CD4-positive, alpha-beta T cell treated with Interleukin-17A for 1 hour (primary cell): ENCODE data around the gene MYO1F.
"Not testable (repeated sequence)": the region's sequence is repeated elsewhere in the genome, so short reads cannot be mapped to it uniquely, and the experiment has no call there.

Experiments used
- DNase-seq: peaks from one replicate; pipeline ENCODE4 v3.0.0-alpha.2; 2020

MYO1F gene

DNA sequence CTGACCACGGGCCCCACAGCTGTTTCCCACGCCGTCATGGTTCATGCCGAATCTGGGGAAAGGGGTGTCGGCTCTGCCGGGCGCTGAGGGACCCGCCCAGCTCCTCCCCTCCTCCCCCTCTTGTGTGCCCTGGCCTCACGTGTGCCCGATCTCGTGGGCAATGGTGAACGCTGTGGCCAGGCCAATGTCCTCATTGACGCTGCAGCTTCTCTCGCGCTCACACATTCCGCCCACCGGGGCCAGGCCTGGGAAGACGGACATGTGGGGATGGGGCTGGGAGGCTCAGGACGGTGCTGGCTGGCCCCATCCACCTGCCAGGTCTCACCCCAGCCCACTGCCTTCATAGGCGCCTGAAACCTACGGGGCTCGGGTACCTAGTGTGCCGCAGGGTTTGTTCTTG, 18.9 kb upstream of the MYO1F start:
- no peak for DNase-seq

DNA sequence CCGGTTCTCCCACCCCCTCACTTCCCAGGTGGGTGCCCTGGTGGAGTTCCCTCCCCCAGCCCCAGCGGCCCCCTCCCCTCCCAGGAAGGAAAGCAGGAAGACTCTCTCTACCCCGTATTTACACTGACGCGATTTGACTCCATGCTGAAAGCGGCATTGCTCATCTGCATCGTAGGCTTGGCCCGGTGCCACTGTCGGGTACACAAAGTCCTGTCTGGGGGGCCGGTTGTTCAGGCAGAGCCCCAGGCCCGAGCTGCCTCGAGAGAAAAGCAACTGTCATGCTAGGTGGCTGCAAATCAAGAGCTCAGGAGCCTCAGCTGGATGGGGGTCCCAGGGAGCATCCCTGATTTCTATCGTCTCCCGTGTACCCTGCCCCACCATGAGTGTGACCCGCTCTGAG, 18.4 kb upstream of the MYO1F start:
- DNase-seq, result no peak

GRCh38 chr19:8593931-8594330, 16.7 kb upstream of the MYO1F start:
- DNase-seq, result no peak

GRCh38 chr19:8592231-8593009, 15.2 kb upstream of the MYO1F start:
- DNase-seq, result peak; percentile 97

GRCh38 chr19:8589177-8589714, 12.0 kb upstream of the MYO1F start:
- DNase-seq, result no peak

DNA sequence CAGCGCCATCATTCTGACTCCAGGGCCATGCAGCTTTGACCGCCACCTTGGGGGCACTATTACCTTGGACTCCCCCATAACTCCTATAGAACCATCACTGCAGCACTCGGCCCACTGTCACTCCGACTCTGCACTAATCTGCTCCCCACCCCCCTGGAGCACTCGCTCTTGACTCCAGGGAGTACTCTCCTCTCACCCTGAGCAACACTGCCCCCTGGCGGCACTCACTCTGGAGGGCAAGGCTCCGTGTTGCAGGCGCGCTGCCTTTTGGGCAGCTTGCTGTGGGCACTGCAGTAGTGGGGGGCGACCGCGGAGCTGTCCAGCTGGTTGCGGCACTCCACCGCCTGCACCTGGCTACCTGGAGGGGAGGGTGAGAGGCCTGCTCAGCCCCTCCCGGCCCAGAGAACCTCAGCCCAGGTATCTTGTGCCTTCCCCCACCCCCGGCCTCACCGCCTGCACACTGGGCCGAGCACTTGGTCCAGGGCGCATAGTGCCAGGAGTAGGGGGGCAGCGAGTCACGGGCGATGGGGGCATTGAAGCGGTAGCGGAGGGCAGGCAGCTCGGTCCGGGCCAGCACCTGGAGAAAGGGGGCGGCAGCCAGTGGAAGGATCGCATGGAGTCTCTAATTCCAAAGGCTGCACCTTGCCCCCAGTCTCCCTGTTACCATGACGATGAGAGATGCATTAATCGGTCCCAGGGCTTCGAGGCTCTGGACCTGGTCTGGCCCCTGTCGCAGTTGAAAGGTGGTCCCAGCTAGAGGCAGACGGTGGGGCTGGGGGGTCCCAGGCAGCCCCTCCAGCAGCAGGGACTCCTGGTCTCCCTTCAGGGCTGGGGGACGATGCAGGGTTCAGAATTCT, 8.9 kb upstream of the MYO1F start:
- peak; percentile 72 for DNase-seq

- no peak for DNase-seq
Observed at GRCh38 chr19:8584965-8585893, 8.0 kb upstream of the MYO1F start.

GRCh38 chr19:8580710-8581281, 3.6 kb upstream of the MYO1F start:
- peak; percentile 90 for DNase-seq

DNA sequence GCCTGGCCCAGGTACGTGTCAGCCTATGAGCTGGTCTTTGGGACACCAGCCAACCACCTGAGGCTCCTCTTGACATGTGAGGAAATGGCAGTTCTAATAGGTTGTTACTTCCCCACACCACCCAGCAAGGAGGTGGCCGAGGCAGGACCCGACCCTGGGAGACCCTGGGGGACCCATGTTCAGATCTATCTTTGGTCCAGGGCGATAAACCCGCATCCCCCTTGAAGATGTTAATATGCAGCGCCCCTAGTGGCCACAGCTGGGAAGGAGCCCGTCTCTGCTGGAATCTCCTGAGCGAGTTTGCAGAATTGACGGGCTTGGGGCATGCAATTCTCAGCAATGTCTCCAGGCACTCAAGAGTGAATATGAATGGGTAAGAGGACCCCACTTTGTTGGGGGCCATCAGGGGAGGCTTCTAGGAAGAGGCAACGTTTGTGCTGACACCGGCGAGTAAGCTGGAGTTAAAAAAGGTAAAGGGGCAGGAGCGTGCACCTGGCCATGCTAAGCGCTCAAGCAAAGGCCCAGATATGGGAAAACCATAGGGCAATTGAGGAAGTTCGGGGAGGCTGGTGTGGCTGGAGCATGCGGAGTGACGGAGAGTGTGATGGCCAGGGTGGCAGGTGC, 1.5 kb upstream of the MYO1F start:
- peak; percentile 85 for DNase-seq

DNA sequence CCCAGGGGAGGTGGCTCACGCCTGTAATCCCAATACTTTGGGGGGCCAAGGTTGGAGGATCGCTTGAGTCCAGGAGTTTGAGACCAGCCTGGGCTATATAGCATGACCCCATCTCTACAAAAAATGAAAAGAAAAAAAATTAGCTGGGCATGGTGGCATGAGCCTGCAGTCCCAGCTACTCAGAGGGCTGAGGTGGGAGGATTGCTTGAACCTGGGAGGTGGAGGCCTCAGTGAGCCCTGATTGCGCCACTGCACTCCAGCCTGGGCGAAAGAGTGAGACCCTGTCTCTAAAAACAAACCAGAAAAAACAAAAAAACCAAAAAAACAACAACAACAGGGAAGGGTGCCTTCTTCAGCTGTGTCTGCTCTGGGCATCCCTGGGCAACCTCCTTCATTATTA, 499 bp upstream of the MYO1F start:
- no peak for DNase-seq

DNA sequence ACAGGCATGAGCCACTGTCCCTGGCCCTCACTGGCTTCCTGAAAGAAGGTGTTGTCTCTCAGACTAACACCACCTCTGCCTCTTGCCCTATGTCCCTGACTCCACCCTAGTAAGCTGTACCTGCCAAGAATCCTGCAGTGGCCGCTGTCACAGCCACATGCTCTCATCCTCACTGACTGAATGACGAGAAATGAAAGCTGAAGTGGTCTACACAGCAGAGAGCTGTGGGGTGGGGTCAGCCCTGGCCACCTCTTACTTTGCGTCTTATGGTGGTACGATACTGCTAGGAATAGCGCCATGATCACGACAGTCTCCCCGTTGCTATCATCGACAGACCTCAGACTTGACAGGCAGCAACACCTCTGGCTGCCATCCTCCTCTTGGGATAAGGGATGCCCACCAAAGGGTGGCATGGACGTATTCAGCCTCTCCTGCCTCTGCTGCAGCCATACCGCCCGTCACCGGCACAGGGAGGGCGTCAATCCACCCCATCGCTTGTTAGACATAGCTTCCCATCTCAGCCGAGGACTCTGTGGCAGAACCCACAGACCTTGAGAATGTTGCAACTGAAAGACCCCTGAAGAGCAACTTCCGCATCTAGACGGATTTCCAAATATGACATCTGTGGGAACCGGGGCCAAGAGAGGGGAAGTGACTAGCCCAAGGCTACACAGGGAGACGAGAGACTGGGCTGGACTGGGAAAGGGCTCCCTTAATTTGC, 809 bp downstream of the MYO1F start:
- peak; percentile 16 for DNase-seq

DNA sequence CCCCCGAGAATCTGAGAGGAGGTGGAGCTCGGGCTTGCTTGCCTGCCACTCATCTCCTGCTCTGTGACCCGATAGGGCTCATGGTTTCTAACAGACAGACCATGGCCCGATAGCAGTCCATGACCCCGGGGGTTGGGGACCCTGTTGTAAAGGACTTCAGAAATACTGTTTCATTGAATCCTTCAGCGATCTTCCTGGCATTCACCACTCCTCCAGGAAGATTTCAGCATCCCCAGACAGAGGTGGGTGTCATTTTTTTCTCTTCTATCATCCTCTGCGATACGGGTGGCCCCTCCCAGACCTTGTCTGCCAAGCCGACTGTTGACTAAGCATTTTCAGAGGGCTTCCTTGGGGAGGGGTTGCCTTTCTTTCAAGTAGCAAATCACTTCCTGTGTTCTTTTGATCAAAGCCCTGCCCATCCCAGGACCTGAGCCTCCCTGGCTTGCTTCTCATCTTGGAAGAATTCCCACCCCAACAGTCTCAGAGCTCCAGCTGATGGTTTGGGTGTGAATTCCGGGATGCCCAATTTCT, 1.7 kb downstream of the MYO1F start:
- DNase-seq, result peak; percentile 75

DNA sequence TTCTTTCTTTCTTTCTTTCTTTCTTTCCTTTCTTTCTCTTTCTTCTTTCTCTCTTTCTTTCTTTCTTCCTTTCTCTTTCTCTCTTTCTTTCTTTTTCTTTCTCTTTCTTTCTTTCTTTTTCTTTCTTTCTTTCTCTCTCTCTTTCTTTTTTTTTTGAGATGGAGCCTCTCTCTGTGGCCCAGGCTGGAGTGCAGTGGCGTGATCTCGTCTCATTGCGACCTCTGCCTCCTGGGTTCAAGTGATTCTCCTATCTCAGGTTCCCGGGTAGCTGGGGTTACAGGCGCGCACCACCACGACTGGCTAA, 2.7 kb downstream of the MYO1F start:
- not testable (repeated sequence) for DNase-seq

GRCh38 chr19:8573316-8573715, 3.9 kb downstream of the MYO1F start:
- DNase-seq, result peak; percentile 23

DNA sequence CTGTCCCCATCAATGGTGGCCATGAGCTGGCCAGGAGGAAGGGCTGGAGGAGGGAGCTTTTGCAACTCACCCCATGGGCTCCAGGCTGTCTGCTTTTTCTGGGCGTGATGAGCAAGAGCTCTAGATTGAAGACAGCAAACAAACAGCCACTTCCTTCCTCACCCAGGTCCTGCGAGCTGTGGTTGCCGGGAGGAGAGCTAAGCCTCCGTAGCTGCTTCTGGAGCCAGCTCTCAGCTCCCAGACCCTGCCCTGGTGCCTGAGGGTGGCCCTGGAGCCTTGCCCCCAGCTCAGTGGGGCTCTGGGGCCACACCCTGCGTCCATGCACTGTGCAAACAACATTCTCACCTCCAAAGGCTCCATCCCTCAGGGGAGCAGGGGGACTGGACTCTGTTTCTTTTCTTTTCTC, 6.2 kb downstream of the MYO1F start:
- peak; percentile 70 for DNase-seq

DNA sequence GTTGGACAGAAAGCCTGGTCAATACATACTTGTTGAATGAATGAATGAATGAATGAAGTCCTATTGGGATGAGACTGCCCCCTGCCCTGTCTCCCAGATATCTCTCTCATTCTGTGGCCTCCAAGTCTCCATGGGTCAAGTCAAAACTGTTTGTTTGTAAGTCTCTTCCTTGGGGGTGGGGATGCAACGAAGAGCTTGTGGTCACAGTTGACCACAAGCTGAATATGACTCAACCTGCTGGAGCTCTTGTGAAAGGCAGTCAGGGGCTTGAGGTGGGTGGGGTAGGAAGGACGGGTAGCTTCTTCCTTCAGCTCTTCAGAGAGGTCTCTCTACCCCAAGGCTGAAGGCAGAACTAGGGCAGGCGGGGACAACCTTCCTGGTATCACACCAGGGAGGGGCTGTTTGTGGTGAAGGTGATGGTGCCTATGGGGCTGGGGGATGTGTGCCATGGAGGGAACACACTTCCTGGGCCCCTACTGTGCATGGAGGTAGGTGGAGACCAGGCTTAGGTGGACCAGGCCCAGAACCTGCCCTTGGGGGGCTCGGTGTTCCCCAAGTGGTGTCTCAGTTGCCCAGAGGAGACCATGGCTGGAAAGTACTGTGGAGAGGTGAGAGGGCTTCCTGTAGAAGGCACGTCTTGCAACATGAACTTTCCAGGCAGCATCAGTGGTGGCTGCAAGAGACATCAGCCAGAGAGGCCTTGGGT, 8.0 kb downstream of the MYO1F start:
- DNase-seq, result peak; percentile 85

DNA sequence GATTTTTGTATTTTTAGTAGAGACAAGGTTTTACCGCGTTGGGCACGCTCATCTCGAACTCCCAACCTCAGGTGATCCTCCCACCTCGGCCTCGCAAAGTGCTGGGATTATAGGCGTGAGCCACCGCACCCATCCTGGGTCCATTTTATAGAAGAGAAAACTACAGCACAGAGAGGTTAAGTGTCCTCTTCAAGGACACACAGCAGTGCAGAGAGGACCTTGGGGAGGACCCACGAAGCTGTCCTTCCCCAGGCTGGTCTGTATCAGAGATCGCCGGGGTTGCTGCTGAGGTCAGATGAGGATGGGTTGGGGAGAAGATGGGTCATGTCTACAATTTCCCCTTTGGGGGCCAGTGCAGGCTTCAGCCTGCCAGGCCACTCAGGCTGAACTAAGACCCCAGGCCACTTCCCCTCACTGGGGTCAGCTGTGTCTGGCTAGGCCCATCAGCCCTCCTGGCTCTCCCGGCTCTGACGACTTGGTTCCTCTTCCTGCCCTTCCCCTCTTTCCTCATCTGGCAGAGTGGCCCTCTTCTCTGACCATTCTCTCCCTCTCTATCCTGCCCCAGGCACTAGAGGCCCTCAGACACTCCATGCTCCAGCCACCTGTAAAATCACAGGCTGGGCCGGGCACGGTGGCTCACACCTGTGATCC, 9.6 kb downstream of the MYO1F start:
- DNase-seq, result no peak

DNA sequence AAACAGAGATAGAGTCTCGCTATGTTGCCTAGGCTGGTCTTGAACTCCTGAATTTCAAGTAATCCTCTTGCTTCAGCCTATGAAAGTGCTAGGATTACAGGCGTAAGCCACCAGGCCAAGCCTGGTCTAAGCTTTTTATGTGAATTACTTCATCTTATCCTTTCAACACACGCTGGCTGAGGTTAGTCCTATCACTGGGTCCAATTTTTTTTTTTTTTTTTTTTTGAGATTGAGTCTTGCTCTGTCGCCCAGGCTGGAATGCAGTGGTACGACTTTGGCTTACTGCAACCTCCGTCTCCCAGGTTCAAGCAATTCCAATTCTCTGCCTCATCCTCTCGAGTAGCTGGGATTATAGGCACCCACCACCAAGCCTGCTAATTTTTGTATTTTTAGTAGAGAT, 10.4 kb downstream of the MYO1F start:
- no peak for DNase-seq

DNA sequence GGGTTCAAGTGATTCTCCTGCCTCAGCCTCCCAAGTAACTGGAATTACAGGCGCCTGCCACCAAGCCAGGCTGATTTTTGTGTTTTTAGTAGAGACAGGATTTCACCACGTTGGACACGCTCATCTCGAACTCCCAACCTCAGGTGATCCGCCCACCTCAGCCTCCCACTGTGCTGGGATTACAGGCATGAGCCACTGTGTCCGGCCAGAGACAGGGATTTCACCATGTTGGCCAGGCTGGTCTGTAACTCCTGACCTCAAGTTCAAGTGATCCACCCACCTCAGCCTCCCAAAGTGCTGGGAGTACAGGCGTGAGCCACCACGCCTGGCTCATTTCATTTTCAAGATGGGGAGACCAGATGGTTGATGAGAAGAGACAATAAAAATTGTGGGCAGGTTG, 12.4 kb downstream of the MYO1F start:
- not testable (repeated sequence) for DNase-seq
